Loucy (cell line): ENCODE results near the gene GALNT9.

ENCODE experiments used
- CTCF ChIP-seq: fragments of 200-600 bp; sonication (generic); conservative IDR thresholded peaks from 2 replicates; pipeline ENCODE4 v1.5.1; 2014; ENCODE audit warnings: mild to moderate bottlenecking, antibody characterized with exemption, low read length
- EZH2phosphoT487 ChIP-seq: fragments of 200-600 bp; IDR thresholded peaks from 2 replicates; pipeline ENCODE4 v1.6.1; 2018; ENCODE audit warnings: antibody characterized with exemption, mild to moderate bottlenecking, moderate library complexity, borderline replicate concordance

GRCh38 chr12:132239796-132240668 is 89.4 kb downstream of the GALNT9 start:
- TF ChIP-seq CTCF (no peak), EZH2phosphoT487 (no peak)
